HCT116 (cell line): ENCODE measurements around the gene MGA. TPM values are rescaled to one million over a fixed set of nuclear protein-coding genes. Genes with fewer than 3 reads are reported as not detected.

Experiments
- ATAC-seq: fragments of 200-7000 bp; cut with Tn5 transposase; 2 replicates; pipeline ENCODE4 v1.9.1; 2020; ENCODE audit warnings: mild to moderate bottlenecking, moderate library complexity
- BruUV-seq: library from RNA; stranded (reverse); fragments of 400-500 nt; replicated peaks from 2 replicates; lab custom pipeline; 2021; lab: Mats Ljungman, UMichigan
- CTCF ChIA-PET: fragments of 300-600 bp; sonication (Branson Sonifier 250); formaldehyde crosslinking; loops from one replicate; lab custom pipeline; 2021; ENCODE audit warnings: antibody characterized with exemption; lab: Charles Lee
- POLR2A ChIA-PET: fragments of 300-600, 350-600 bp; sonication (Branson Sonifier 250); formaldehyde crosslinking; loops from one replicate; lab custom pipeline; 2021; ENCODE audit warnings: antibody characterized with exemption; lab: Charles Lee
- RAD21 ChIA-PET, 2 experiments: fragments of 300-600 bp; sonication (Branson Sonifier 250); formaldehyde crosslinking; loops; one replicate each; lab custom pipeline; 2023; ENCODE audit warnings: low total read pairs in 2 of 2; ENCODE audit not compliant: uncharacterized antibody in 2 of 2, unreplicated experiment in 2 of 2, low non-redundant PET in 1 of 2; lab: Charles Lee
- DNase-seq: peaks from one replicate; pipeline ENCODE4 v3.0.0-alpha.2; 2010; ENCODE audit warnings: low read depth, low spot score
- H2AFZ ChIP-seq: fragments of 200-600 bp; shearing (Covaris generic), sonication (generic); 2 replicates; pipeline ENCODE4 v1.6.1; 2017; ENCODE audit warnings: low read depth, mixed run types, mixed read lengths, antibody characterized with exemption, low read length; ENCODE audit not compliant: poor library complexity, severe bottlenecking
- H3K27ac ChIP-seq: 2 replicates; pipeline ENCODE4 v1.5.1; 2012; ENCODE audit warnings: low read depth, low read length
- H3K27me3 ChIP-seq: fragments of 200-600 bp; sonication (generic); 2 replicates; pipeline ENCODE4 v1.6.1; 2016; ENCODE audit warnings: mixed run types, low read length, mixed read lengths; ENCODE audit not compliant: insufficient read depth
- H3K36me3 ChIP-seq, 2 experiments: fragments of 200-500 bp in 1 of 2; fragments of 200-600 bp in 1 of 2; sonication (Bioruptor generic) in 1 of 2; sonication (generic) in 1 of 2; 2 replicates each; pipeline versions ENCODE4 v1.5.1 to v1.6.1; 2014 to 2016; ENCODE audit warnings: low read length in 2 of 2, inconsistent platforms in 1 of 2, mixed read lengths in 1 of 2, mixed run types in 1 of 2; ENCODE audit not compliant: insufficient read depth in 2 of 2, control insufficient read depth in 1 of 2
- H3K4me1 ChIP-seq, 2 experiments: fragments of 200-600 bp in 1 of 2; sonication (generic) in 1 of 2; 2 replicates each; pipeline versions ENCODE4 v1.5.1 to v1.6.1; 2012 to 2017; ENCODE audit warnings: low read length in 2 of 2, inconsistent platforms in 1 of 2, mild to moderate bottlenecking in 1 of 2, mixed read lengths in 1 of 2, mixed run types in 1 of 2, moderate library complexity in 1 of 2; ENCODE audit not compliant: insufficient read depth in 2 of 2, control insufficient read depth in 1 of 2
- H3K4me2 ChIP-seq: fragments of 200-600 bp; sonication (generic); 2 replicates; pipeline ENCODE4 v1.6.1; 2017; ENCODE audit warnings: mixed run types, low read length, mixed read lengths
- H3K4me3 ChIP-seq, 2 experiments: fragments of 200-600 bp in 1 of 2; sonication (generic) in 1 of 2; replicated peaks in 1 of 2; 2 replicates each; pipeline ENCODE4 v1.5.1; 2011 to 2016; ENCODE audit warnings: low read length in 2 of 2, control low read depth in 1 of 2, low read depth in 1 of 2, mild to moderate bottlenecking in 1 of 2, mixed read lengths in 1 of 2, mixed run types in 1 of 2
- H3K79me2 ChIP-seq: fragments of 200-600 bp; sonication (generic); 2 replicates; pipeline ENCODE4 v1.6.1; 2017; ENCODE audit warnings: mild to moderate bottlenecking, mixed run types, low read length, moderate library complexity, mixed read lengths; ENCODE audit not compliant: insufficient read depth
- H3K9ac ChIP-seq: fragments of 200-600 bp; sonication (generic); 2 replicates; pipeline ENCODE4 v1.6.1; 2016; ENCODE audit warnings: low read length, mixed read lengths
- H3K9me2 ChIP-seq: fragments of 200-600 bp; sonication (generic), shearing (Covaris generic); 2 replicates; pipeline ENCODE4 v1.6.1; 2017; ENCODE audit warnings: mixed run types, mild to moderate bottlenecking, moderate library complexity; ENCODE audit not compliant: insufficient read depth
- H3K9me3 ChIP-seq, 2 experiments: fragments of 200-500 bp in 1 of 2; fragments of 200-600 bp in 1 of 2; sonication (Bioruptor generic) in 1 of 2; sonication (generic) in 1 of 2; 2 replicates each; pipeline ENCODE4 v1.6.1; 2014 to 2017; ENCODE audit warnings: low read length in 2 of 2, mixed read lengths in 2 of 2, inconsistent platforms in 1 of 2, low read depth in 1 of 2, mild to moderate bottlenecking in 1 of 2, mixed run types in 1 of 2, moderate library complexity in 1 of 2; ENCODE audit not compliant: control insufficient read depth in 1 of 2, insufficient read depth in 1 of 2
- H4K20me1 ChIP-seq: fragments of 200-600 bp; sonication (generic), shearing (Covaris generic); 2 replicates; pipeline ENCODE4 v1.6.1; 2017; ENCODE audit warnings: mixed run types, mild to moderate bottlenecking, moderate library complexity; ENCODE audit not compliant: insufficient read depth
- CBX3 ChIP-seq: IDR thresholded peaks from 2 replicates; pipeline ENCODE4 v1.6.1; 2012; ENCODE audit warnings: low read depth
- CEBPB ChIP-seq: IDR thresholded peaks from 2 replicates; pipeline ENCODE4 v1.6.1; 2012; ENCODE audit warnings: low read depth
- FOSL1 ChIP-seq: IDR thresholded peaks from 2 replicates; pipeline ENCODE4 v1.6.1; 2012; ENCODE audit warnings: low read depth
- JUND ChIP-seq: IDR thresholded peaks from 2 replicates; pipeline ENCODE4 v1.6.1; 2012
- POLR2AphosphoS5 ChIP-seq: IDR thresholded peaks from 2 replicates; pipeline ENCODE4 v1.6.1; 2011; ENCODE audit warnings: mild to moderate bottlenecking, low read depth, low read length, moderate library complexity
- RAD21 ChIP-seq: IDR thresholded peaks from 2 replicates; pipeline ENCODE4 v1.6.1; 2012; ENCODE audit warnings: low read depth, mild to moderate bottlenecking
- SP1 ChIP-seq: IDR thresholded peaks from 2 replicates; pipeline ENCODE4 v1.6.1; 2012; ENCODE audit warnings: low read depth
- YY1 ChIP-seq: IDR thresholded peaks from 2 replicates; pipeline ENCODE4 v1.6.1; 2011; ENCODE audit warnings: low read length, low read depth, moderate library complexity, mild to moderate bottlenecking; ENCODE audit not compliant: insufficient replicate concordance; ENCODE audit errors: extremely low read depth
- ZNF274 ChIP-seq: fragments of 200-500 bp; sonication (Bioruptor generic); IDR thresholded peaks from 2 replicates; pipeline ENCODE4 v1.6.1; 2014; ENCODE audit warnings: mild to moderate bottlenecking, low read depth, low read length, inconsistent platforms
- intact Hi-C: fragments of 100-400 bp; cut with micrococcal nuclease; formaldehyde crosslinking; loops from 2 replicates; pipeline ENCODE4 v1.10.0; 2022
- total RNA-seq: library from RNA; stranded (reverse); gene quantifications from one replicate; pipeline ENCODE4 v1.2.1, GENCODE V29; 2021; ENCODE audit not compliant: unreplicated experiment
- TF ChIP-seq, protein P1 (sequence below): IDR thresholded peaks from 2 replicates; pipeline ENCODE4 v1.6.1; 2012
- TF ChIP-seq, protein P2 (sequence below): IDR thresholded peaks from 2 replicates; pipeline ENCODE4 v1.6.1; 2012
- TF ChIP-seq, protein P3 (sequence below), 3 experiments: fragments of 200-600 bp in 1 of 3; sonication (generic) in 1 of 3; IDR thresholded peaks in 2 of 3; conservative IDR thresholded peaks in 1 of 3; 2 replicates each; pipeline ENCODE4 v1.5.1; 2012 to 2017; ENCODE audit warnings: low read depth in 2 of 3, low read length in 2 of 3, antibody characterized with exemption in 1 of 3, borderline replicate concordance in 1 of 3, control low read depth in 1 of 3, mild to moderate bottlenecking in 1 of 3, mixed read lengths in 1 of 3, mixed run types in 1 of 3, moderate library complexity in 1 of 3; ENCODE audit not compliant: insufficient read depth in 1 of 3

The MGA gene
- total RNA-seq, 1 experiment from 2014 or later: 28.9 TPM

DNA sequence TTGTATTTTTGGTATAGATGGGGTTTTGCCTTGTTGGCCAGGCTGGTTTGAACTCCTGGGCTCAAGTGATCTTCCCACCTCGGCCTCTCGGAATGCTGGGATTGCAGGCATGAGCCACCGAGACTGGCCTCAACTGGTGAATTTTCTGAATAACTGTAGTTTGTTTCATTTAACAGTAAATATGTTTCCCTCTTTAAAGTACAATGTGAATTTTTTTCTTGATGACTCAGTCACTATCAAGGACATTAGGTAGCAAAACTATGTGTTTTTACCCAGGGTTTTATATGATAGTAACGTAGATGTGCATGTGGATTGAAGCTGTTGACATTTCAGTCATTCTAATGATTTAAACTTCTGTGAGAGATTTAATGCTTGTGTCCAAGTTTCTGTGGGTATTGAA is 73.9 kb downstream of the MGA start:
- H3K27ac ChIP-seq: no peak overlapping the region
- intact Hi-C loops: no loop called here
- H3K9me3 ChIP-seq: no peaks in the 10 kb centered on the region
- no peak overlapping the region for H3K4me2 ChIP-seq
- DNase-seq: no peak
- H3K9ac ChIP-seq: no peak overlapping the region
- CTCF ChIA-PET: no interaction called here
- TF ChIP-seq JUND (no peak), YY1 (no peak), ZNF274 (no peak), FOSL1 (no peak), POLR2AphosphoS5 (no peak), SP1 (no peak), CEBPB (no peak), RAD21 (no peak), CBX3 (no peak)
- TF ChIP-seq, protein P1, sequence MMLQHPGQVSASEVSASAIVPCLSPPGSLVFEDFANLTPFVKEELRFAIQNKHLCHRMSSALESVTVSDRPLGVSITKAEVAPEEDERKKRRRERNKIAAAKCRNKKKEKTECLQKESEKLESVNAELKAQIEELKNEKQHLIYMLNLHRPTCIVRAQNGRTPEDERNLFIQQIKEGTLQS: no peak
- TF ChIP-seq, protein P2, sequence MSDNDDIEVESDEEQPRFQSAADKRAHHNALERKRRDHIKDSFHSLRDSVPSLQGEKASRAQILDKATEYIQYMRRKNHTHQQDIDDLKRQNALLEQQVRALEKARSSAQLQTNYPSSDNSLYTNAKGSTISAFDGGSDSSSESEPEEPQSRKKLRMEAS: no peak
- TF ChIP-seq, protein P3, sequence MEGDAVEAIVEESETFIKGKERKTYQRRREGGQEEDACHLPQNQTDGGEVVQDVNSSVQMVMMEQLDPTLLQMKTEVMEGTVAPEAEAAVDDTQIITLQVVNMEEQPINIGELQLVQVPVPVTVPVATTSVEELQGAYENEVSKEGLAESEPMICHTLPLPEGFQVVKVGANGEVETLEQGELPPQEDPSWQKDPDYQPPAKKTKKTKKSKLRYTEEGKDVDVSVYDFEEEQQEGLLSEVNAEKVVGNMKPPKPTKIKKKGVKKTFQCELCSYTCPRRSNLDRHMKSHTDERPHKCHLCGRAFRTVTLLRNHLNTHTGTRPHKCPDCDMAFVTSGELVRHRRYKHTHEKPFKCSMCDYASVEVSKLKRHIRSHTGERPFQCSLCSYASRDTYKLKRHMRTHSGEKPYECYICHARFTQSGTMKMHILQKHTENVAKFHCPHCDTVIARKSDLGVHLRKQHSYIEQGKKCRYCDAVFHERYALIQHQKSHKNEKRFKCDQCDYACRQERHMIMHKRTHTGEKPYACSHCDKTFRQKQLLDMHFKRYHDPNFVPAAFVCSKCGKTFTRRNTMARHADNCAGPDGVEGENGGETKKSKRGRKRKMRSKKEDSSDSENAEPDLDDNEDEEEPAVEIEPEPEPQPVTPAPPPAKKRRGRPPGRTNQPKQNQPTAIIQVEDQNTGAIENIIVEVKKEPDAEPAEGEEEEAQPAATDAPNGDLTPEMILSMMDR (IDR thresholded peaks at IDR 0.05 in 2 of 3, conservative IDR thresholded peaks at IDR 0.05 in 1 of 3; ENCODE audit: borderline replicate concordance in 1 of 3, insufficient read depth in 1 of 3, low read depth in 2 of 3, low read length in 2 of 3): no peak
- H3K27me3 ChIP-seq: no peaks in the 10 kb centered on the region
- H3K79me2 ChIP-seq: no peaks in the 10 kb centered on the region
- RAD21 ChIA-PET: no interaction called here
- no peaks in the 10 kb centered on the region for H4K20me1 ChIP-seq
- no peaks in the 10 kb centered on the region for H3K9me2 ChIP-seq
- ATAC-seq: no peak
- peaks cover 9 to 17% of the 10 kb centered on the region in 2 experiments; a peak in 3 of 4 replicates for H3K36me3 ChIP-seq
- no peak overlapping the region for H3K4me3 ChIP-seq
- H3K4me1 ChIP-seq: no peaks in the 10 kb centered on the region
- H2AFZ ChIP-seq: no peak overlapping the region
- BruUV-seq: no TSS peak
- POLR2A ChIA-PET: no interaction called here
